Upper lobe of right lung (tissue), 1 donor: ENCODE measurements around the gene TMEM259. TPM values are rescaled to one million over a fixed set of nuclear protein-coding genes. Genes with fewer than 3 reads are reported as not detected.

Experiments
- ATAC-seq: fragments of 200-7000 bp; cut with Tn5 transposase; one replicate; pipeline ENCODE4 v1.9.1; 2020; ENCODE audit warnings: mild to moderate bottlenecking, moderate library complexity
- DNase-seq: peaks from one replicate; pipeline ENCODE4 v3.0.0-alpha.2; 2020
- H3K27ac ChIP-seq: fragments of 200-600 bp; one replicate; pipeline ENCODE4 v1.8.0; 2022
- H3K27me3 ChIP-seq: fragments of 200-600 bp; one replicate; pipeline ENCODE4 v1.8.0; 2022; ENCODE audit warnings: mild to moderate bottlenecking
- H3K36me3 ChIP-seq: fragments of 200-600 bp; one replicate; pipeline ENCODE4 v1.8.0; 2022
- H3K4me1 ChIP-seq: fragments of 200-600 bp; one replicate; pipeline ENCODE4 v1.8.0; 2022
- H3K4me3 ChIP-seq: fragments of 200-600 bp; one replicate; pipeline ENCODE4 v1.8.0; 2022; ENCODE audit warnings: mild to moderate bottlenecking
- H3K9me3 ChIP-seq: fragments of 200-600 bp; one replicate; pipeline ENCODE4 v1.8.0; 2022
- intact Hi-C: fragments of 100-400 bp; cut with DNase I; formaldehyde crosslinking; loops from one replicate; pipeline ENCODE4 v1.11.0; 2022
- long read RNA-seq: library from polyadenylated mRNA; unstranded; transcript quantifications from one replicate; pipeline ENCODE4 v2.0.0, GENCODE V29; 2021
- total RNA-seq: library from RNA; stranded (reverse); fragmentation: NEBNext Ultra II Directional; extraction: Animal tissue kit (Norgen Biotek cat#: 25700); gene quantifications from one replicate; pipeline ENCODE4 v1.2.1, GENCODE V29; 2021
- TF ChIP-seq, protein P1 (sequence below): fragments of 200-600 bp; IDR thresholded peaks from one replicate; pipeline ENCODE4 v1.8.0; 2022; ENCODE audit warnings: antibody characterized with exemption
- donor health status: DM: no; HTN: yes; CAD: no; lungs with severe emphysema.

Gene TMEM259
- total RNA-seq = 167 TPM
- long read RNA-seq, transcript TMEM259-211 (11 exons, 2,753 nt) = minor isoform, 7 of 551 reads
- long read RNA-seq, transcript TMEM259-208 (1 exons, 1,637 nt) = minor isoform, 31 of 551 reads
- long read RNA-seq, transcript TMEM259-202 (11 exons, 2,748 nt) = major isoform, 161 of 551 reads
- long read RNA-seq, partial matches to known transcripts = 44 of 551 reads
- long read RNA-seq, other reads (novel, unspliced or antisense) = 307 of 551 reads

DNA sequence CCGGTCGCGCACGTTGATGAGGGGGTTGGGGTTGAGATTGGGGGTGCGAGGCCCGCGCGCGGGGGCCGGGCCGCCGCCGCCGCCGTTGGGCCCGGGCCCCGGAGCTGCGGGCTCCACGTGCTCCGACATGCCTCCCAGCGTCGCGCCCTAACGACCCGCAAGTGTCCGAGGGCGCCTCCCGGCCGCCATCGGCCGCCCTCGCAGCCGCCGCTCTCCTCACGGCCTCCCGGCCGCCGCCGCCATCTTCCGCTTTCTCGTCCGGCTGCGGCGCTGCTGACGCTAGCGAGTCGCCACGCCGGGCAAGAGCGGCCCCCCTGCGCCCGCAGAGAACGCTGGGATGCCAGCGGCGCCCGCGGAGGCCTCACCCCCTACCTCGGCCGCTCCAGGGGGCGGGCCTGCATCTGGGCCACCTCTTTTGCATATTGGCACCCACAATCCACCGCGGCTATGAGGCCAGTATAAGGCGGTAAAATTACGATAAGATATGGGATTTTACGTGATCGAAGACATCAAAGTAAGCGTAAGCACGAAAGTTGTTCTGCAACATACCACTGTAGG is at the start of gene TMEM259:
Gene TMEM259 (minus strand): TSS at position 256 of the 558 bp plus-strand sequence. CDS start 127 bp downstream, at position 129.
- peak; percentile 94 for ATAC-seq
- TF ChIP-seq, protein P1, sequence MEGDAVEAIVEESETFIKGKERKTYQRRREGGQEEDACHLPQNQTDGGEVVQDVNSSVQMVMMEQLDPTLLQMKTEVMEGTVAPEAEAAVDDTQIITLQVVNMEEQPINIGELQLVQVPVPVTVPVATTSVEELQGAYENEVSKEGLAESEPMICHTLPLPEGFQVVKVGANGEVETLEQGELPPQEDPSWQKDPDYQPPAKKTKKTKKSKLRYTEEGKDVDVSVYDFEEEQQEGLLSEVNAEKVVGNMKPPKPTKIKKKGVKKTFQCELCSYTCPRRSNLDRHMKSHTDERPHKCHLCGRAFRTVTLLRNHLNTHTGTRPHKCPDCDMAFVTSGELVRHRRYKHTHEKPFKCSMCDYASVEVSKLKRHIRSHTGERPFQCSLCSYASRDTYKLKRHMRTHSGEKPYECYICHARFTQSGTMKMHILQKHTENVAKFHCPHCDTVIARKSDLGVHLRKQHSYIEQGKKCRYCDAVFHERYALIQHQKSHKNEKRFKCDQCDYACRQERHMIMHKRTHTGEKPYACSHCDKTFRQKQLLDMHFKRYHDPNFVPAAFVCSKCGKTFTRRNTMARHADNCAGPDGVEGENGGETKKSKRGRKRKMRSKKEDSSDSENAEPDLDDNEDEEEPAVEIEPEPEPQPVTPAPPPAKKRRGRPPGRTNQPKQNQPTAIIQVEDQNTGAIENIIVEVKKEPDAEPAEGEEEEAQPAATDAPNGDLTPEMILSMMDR = no peak
- DNase-seq = peak; percentile 99
- H3K4me3 ChIP-seq = peak within 1 kb of the TSS; percentile 79
- H3K4me1 ChIP-seq = peaks cover 53% of the 10 kb centered on the region
- intact Hi-C loops = no loop called here
- H3K27me3 ChIP-seq = no peaks in the 10 kb centered on the region
- no peaks in the 10 kb centered on the region for H3K36me3 ChIP-seq
- H3K27ac ChIP-seq = peak within 1 kb of the TSS; percentile 97
- H3K9me3 ChIP-seq = no peaks in the 10 kb centered on the region

DNA sequence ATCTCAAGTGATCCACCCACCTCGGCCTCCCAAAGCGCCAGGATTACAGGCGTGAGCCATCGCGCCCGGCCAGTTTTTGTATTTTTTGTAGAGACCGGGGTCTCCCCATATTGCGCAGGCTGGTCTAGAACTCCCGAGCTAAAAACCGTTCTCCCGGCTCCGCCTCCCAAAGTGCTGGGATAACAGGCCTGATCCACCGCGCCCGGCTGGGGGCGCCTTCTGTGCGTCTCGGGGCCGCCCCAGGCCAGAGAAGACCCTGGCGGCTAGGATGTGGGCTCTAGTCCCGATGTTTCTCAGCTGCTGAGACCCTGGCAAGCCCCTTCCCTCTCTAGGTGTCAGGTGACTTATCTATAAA is 49.6 kb upstream of the TMEM259 start:
- Histone ChIP-seq H3K4me1 (peaks cover 60% of the 10 kb centered on the region), H3K9me3 (no peaks in the 10 kb centered on the region), H3K27ac (no peak overlapping the region), H3K36me3 (no peaks in the 10 kb centered on the region), H3K27me3 (no peaks in the 10 kb centered on the region), H3K4me3 (no peak overlapping the region)
- TF ChIP-seq, protein P1 = no peak
- intact Hi-C loops = no loop called here
- no peak for ATAC-seq
- no peak for DNase-seq

DNA sequence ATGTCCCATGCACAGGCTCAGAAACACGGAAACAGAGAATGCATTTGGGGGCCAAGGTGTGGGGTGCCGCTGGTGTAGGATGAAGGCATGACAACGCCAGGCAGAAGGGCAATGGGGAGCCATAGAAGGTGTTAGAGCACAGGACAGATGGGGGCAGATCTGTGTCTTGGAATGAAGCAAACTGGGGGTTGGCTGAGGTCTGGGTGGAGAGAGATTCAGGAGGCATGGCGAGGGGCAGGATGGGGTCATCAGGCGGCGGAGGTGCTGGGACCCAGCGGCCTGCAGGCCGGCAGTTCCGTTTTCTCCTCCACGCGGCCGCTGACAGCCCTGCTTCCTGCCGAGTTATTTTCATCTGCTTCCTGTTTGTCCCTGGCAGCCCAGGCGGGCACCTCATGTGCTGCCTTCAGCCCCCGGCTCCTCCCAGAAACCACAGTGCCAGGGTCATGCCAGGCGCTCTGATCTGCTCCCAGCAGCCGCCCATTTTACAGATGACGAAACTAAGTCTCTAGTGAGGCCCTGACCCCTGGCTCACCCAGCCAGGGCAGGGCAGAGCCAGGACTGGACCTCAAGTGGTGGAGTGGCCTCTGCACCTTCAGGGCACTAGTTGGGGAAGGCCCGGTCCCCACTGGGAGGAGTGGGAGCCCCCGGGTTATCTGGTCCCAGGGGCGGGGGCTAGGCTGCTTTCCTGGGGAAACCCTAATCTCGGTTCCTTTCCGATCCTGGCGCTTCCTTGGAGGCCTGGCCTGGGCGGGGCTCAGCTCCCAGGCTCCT is 48.3 kb upstream of the TMEM259 start:
- peak; percentile 66 for ATAC-seq
- Histone ChIP-seq H3K27me3 (no peaks in the 10 kb centered on the region), H3K27ac (peak overlapping the region; percentile 78), H3K36me3 (no peaks in the 10 kb centered on the region), H3K4me1 (peaks cover 60% of the 10 kb centered on the region), H3K4me3 (peak overlapping the region; percentile 62), H3K9me3 (no peaks in the 10 kb centered on the region)
- TF ChIP-seq, protein P1 = no peak
- peak; percentile 92 for DNase-seq
- intact Hi-C loops = no loop called here

DNA sequence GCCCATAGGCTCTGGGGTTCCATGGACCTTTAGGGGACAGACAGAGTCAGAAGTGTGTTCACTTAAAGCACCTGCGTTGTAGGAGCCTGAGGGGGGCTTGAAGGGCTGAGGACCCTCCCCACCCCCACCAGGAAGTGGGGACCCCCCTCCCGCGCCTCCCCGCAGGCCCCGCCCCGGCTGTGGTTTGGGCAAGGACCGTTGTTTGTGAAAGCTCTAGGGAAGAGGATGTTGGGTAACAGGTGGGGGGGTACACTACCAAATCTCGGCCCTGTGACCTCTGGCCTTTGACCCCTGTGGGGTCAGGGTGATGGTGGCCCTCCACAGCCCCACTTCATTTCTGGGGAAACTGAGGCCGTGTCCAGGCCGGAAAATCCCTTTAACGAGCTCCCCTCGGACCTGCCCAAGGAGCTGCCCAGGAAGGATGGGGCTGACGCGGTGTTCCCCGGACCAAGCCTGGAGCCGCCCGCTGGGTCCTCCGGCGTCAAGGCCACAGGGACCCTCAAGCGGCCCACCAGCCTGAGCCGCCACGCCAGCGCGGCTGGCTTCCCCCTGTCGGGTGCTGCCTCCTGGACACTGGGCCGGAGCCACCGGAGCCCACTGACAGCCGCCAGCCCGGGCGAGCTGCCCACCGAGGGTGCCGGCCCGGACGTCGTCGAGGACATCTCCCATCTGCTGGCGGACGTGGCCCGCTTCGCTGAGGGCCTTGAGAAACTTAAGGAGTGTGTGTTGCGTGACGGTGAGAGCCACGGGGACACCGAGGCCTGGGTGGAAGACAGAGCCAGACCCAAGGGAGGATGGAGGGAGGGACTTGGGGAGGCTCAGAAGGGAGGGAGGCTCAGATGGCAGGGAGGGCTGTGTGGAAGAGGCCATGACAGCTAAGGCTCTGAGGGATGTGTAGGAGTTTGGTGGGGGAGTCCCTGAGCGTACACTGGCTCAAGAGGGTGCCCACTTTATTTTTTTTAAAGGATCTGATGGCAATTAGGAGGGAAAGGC is 47.4 kb upstream of the TMEM259 start:
- H3K4me3 ChIP-seq = peak overlapping the region; percentile 62
- TF ChIP-seq, protein P1 = no peak
- no peaks in the 10 kb centered on the region for H3K9me3 ChIP-seq
- no peaks in the 10 kb centered on the region for H3K27me3 ChIP-seq
- H3K27ac ChIP-seq = peak overlapping the region; percentile 79
- ATAC-seq (peak; percentile 11), DNase-seq (no peak)
- H3K4me1 ChIP-seq = peaks cover 54% of the 10 kb centered on the region
- intact Hi-C loops = no loop called here
- no peaks in the 10 kb centered on the region for H3K36me3 ChIP-seq

DNA sequence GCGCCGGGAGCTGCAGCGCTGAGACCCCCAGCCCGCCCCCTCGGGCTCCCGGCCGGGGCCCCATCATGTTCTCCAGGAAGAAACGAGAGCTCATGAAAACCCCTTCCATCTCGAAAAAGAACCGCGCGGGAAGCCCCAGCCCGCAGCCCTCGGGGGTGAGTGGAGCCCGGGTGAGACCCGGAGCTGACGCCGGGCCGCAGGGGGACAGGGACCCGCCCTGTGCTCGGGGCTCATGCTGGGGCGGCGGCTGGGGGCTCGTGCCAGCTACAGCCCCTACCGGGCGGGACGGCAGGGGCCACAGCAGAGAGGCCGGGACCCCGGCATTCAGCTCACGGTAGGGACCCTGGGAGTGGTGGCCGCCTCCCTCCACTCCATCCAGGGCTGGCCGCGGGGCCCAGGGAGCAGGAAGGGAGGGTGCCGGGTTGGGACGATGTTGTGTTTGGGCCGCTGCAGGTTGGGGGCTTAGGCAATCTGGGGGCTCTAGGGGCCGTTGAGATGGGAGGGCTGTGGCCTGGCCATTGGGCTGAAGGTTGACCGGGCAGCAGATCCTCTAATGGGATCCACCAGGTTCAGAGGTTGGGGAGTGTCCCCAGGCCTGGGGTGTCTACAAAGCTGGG is 46.5 kb upstream of the TMEM259 start:
- Histone ChIP-seq H3K36me3 (no peaks in the 10 kb centered on the region), H3K4me1 (peaks cover 54% of the 10 kb centered on the region), H3K4me3 (peak overlapping the region; percentile 62), H3K27ac (peak overlapping the region; percentile 79), H3K27me3 (no peaks in the 10 kb centered on the region), H3K9me3 (no peaks in the 10 kb centered on the region)
- ATAC-seq = no peak
- intact Hi-C loops = no loop called here
- no peak for DNase-seq
- TF ChIP-seq, protein P1 = no peak
